ENCODE results near the gene PHACTR1.
A peak's percentile ranks its signal among the peaks of the same experiment; 100 is the strongest.

- peak; percentile 40 for TF ChIP-seq CTCF (IDR thresholded peaks at IDR 0.05; ENCODE audit: insufficient read depth, low read depth, low read length)
- no peak for TF ChIP-seq EZH2 (IDR thresholded peaks at IDR 0.05; ENCODE audit: insufficient read depth, low read length)
These were observed 478.3 kb downstream of the PHACTR1 start for GRCh38 chr6:13194852-13195251.

All from astrocyte (in vitro differentiated cells and primary cell).